Embryonic facial prominence (tissue), 1 donor: ENCODE measurements around the gene OVOL2.
"Not testable (repeated sequence)": the region's sequence is repeated elsewhere in the genome, so short reads cannot be mapped to it uniquely, and the experiment has no call there.

Experiments
- DNase-seq: peaks from one replicate; pipeline ENCODE4 v3.0.0-alpha.2; 2016; ENCODE audit errors: extremely low spot score

The OVOL2 gene

GRCh38 chr20:18057101-18057993 is at the start of gene OVOL2:
OVOL2 (minus strand) TSS chr20:18057916; CDS start chr20:18057634, 282 bp downstream.
- DNase-seq = peak; percentile 31

GRCh38 chr20:18103497-18103896 is 45.8 kb upstream of the OVOL2 start:
- no peak for DNase-seq

GRCh38 chr20:18101125-18101810 is 43.6 kb upstream of the OVOL2 start:
- DNase-seq = no peak

- not testable (repeated sequence) for DNase-seq
Measured at GRCh38 chr20:18100569-18100968, 42.9 kb upstream of the OVOL2 start.

GRCh38 chr20:18094191-18094590 is 36.5 kb upstream of the OVOL2 start:
- no peak for DNase-seq

DNA sequence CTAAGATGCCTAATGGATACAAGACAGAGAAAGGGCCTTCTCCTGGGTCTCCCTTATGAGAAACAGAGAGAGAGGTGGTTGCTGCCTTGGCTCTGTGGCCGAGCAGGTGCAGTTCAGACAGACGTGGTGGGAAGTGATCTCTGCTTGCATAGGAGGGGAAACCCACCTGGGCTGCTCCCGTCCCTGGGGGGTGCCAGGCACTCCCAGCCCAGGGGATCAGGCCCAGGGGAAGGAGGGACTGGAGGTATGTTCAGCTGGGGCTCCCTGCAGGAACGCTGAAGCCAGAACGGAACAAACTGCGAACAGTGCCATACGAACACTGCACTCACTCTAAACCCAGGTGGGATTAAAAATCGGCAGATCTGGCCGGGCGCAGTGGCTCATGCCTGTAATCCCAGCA is 35.7 kb upstream of the OVOL2 start:
- no peak for DNase-seq

GRCh38 chr20:18092890-18093289 is 35.2 kb upstream of the OVOL2 start:
- no peak for DNase-seq

- no peak for DNase-seq
Measured at GRCh38 chr20:18091623-18092022, 33.9 kb upstream of the OVOL2 start.

DNA sequence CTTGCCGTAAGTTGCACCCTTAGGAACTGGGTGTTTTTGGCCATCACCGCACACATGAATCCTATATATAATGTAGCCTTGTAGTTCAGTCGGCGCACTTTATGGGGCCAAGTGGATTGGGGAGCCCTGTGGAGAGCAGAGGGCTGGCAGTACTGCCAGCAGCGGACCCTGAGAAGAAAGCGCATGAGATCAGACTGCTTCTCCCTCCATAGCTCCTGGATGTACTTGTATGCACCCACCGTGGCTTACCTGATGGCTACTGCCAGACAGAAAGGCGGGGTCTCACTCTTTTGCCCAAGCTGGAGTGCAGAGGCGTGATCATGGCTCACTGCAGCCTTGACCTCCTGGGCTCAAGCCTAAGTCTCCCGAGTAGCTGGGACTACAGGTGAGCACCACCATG is 32.8 kb upstream of the OVOL2 start:
- no peak for DNase-seq

DNA sequence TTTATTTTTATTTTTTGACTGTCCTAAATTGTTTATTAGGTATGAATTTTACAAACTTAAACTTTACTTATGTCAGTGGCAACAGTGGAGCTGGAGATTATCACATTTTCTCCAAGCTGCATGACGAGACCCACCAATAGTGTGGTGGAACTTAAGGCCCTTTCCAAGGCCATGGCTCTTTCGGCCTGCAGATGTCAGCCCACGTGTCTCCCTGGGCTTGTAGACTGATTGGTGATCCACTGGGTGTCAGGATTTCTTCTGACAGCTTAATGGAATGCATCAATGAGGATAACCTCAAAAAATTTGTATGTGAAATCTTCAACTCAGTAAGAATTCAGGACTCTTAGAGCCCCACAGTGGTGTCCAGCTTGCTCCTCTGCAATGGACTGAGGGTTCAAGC is 32.3 kb upstream of the OVOL2 start:
- DNase-seq = no peak

DNA sequence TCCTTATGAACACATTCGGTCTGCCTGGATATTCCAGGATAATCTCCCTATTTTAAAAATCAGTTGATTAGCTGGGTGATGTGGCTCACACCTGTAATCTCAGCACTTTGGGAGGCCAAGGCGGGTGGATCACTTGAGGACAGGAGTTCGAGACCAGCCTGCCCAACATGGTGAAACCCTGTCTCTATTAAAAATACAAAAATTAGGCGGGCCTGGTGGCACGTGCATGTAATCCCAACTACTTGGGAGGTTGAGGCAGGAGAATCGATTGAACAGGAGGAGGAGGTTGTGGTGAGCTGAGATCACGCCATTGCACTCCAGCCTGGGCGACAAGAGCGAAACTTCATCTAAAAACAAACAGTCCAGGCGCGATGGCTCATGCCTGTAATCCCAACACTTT is 31.1 kb upstream of the OVOL2 start:
- not testable (repeated sequence) for DNase-seq

GRCh38 chr20:18088298-18088697 is 30.6 kb upstream of the OVOL2 start:
- DNase-seq = not testable (repeated sequence)

GRCh38 chr20:18087054-18087453 is 29.3 kb upstream of the OVOL2 start:
- no peak for DNase-seq

GRCh38 chr20:18080836-18081235 is 23.1 kb upstream of the OVOL2 start:
- not testable (repeated sequence) for DNase-seq

DNA sequence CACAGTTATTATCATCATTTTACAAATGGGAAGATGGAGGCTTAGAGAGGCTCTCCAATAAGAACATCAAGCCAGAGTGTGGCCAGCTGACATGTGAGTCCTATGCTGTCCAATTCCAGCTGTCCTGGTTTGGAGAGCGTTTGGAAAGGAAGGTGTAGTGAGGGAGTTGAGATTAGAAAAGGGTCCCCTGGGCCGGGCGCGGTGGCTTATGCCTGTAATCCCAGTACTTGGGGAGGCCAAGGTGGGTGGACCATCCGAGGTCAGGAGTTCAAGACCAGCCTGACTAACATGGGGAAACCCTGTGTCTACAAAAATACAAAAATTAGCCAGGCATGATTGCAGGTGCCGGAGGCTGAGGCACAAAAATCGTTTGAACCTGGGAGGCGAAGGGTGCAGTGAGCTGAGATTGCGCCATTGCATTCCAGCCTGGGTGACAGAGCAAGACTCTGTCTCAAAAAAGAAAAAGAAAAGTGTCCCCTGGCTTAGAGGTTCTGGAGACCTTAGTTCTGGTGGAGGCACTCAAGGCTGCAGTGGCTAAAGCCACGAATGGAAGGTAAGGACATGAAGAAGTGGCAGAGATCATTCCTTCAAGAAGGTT is 22.1 kb upstream of the OVOL2 start:
- no peak for DNase-seq

- no peak for DNase-seq
Measured at GRCh38 chr20:18077157-18077556, 19.4 kb upstream of the OVOL2 start.

DNA sequence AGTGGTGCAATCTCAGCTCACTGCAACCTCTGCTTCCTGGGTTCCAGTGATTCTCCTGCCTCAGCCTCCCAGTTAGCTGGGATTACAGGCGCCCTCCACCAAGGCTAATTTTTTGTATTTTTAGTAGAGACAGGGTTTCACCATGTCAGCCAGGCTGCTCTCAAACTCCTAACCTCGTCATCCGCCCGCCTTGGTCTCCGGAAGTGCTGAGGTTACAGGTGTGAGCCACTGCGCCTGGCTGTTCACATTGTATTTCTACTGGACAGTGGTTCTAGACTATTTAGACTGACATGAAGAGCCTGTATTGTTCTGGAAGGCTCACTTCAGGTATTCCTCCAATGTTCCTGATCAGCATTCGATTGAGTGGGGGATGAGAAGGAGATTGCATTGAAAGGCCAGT is 14.8 kb upstream of the OVOL2 start:
- DNase-seq = no peak

DNA sequence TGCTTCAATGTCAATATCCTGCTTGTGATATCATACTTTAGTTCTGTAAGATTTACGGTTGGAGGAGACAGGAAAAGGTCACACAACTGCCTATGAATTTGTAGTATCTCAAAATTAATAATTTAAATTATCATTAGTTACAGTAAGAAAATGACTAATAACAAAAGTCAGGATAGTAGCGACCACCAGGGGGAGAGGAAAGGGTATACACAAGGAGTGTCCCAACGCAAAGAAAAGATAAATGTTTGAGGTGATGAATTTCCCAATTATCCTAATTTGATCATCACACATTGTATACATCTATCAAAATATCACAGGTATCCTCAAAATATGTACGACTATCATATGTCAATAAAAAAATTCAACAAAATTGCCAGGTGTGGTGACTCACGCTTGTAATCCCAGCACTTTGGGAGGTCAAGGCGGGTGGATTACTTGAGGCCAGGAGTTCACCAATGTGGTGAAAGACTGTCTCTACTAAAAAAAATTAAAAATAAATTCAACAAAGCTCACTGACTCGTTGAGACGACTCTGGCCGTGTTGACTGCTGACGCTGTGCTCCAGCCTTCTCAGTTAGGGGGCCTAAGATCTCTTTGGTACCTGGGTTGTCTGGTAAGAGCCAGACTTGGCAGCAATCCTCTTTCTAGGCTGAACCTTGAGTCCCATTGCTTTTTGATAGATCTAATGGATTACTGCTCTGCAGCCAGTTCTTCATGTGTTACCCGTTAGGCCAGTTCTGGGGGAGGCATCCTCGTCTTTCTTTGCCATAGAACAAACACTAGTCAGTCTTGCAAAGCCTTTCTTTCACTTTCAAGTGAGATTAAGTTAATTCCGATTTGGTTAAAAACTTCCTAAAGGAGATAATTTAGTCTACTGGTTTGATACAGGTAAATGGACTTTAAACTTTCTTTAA is 9.0 kb upstream of the OVOL2 start:
- no peak for DNase-seq

DNA sequence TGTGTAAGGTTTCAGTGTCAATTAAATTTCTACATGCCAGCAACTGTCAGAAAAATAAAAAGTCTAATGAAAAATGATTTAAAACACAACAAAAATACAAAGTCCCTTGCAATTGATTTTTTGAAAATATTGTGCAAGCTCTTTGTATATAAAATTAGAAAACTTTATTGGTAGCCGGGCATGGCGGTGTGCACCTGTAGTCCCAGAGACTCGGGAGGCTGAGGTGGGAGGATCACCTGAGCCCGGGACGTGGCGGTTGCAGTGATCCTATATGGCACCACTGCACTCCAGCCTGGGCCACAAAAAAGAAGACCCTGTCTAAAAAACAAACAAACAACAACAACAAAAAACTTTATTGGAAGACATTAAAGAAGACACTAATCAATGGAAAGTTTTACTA is 6.0 kb upstream of the OVOL2 start:
- no peak for DNase-seq

GRCh38 chr20:18059603-18060002 is 1.9 kb upstream of the OVOL2 start:
- DNase-seq = no peak

GRCh38 chr20:18058661-18059467 is 1.1 kb upstream of the OVOL2 start:
- DNase-seq = no peak
